HL-60 (cell line): ENCODE measurements around the gene MOBP.

Experiments used
- DNase-seq, 2 experiments: peaks; one replicate each; pipeline ENCODE4 v3.0.0-alpha.2; 2010 to 2020; ENCODE audit warnings: low read depth in 1 of 2, low spot score in 1 of 2
- H3K27ac ChIP-seq: fragments of 250-450 bp; sonication (Bioruptor Pico); replicated peaks from 2 replicates; pipeline ENCODE4 v1.5.1; 2020; ENCODE audit warnings: mild to moderate bottlenecking, moderate library complexity
- H3K27me3 ChIP-seq: fragments of 250-450 bp; sonication (Bioruptor Pico); 2 replicates; pipeline ENCODE4 v1.5.1; 2021; ENCODE audit warnings: mild to moderate bottlenecking, moderate library complexity; ENCODE audit not compliant: insufficient read depth, poor library complexity, severe bottlenecking
- H3K4me3 ChIP-seq: replicated peaks from 2 replicates; pipeline ENCODE4 v1.5.1; 2011; ENCODE audit warnings: mild to moderate bottlenecking, control low read depth, low read length; ENCODE audit not compliant: insufficient read depth
- CTCF ChIP-seq: IDR thresholded peaks from one replicate; pipeline ENCODE4 v1.5.1; 2011; ENCODE audit warnings: low read length, control low read depth, inconsistent platforms; ENCODE audit not compliant: insufficient read depth
- GABPA ChIP-seq: IDR thresholded peaks from 2 replicates; pipeline ENCODE4 v1.6.1; 2012; ENCODE audit warnings: low read depth
- POLR2AphosphoS5 ChIP-seq: IDR thresholded peaks from 2 replicates; pipeline ENCODE4 v1.6.1; 2012; ENCODE audit warnings: low read depth
- REST ChIP-seq: IDR thresholded peaks from 2 replicates; pipeline ENCODE4 v1.6.1; 2012; ENCODE audit warnings: low read depth; ENCODE audit not compliant: insufficient replicate concordance
- SPI1 ChIP-seq: IDR thresholded peaks from 2 replicates; pipeline ENCODE4 v1.6.1; 2012; ENCODE audit warnings: low read depth, mild to moderate bottlenecking, borderline replicate concordance

MOBP gene

GRCh38 chr3:39433642-39434041 lies 33.8 kb upstream of the MOBP start:
- no peak for DNase-seq
- Histone ChIP-seq H3K27ac (no peak overlapping the region), H3K4me3 (no peak overlapping the region), H3K27me3 (no peaks in the 10 kb centered on the region)
- TF ChIP-seq CTCF (no peak), SPI1 (no peak), REST (no peak), GABPA (no peak), POLR2AphosphoS5 (no peak)

- no peak for DNase-seq
- TF ChIP-seq GABPA = no peak
These were observed 32.9 kb upstream of the MOBP start for GRCh38 chr3:39434574-39434973.

GRCh38 chr3:39435006-39435748 lies 32.3 kb upstream of the MOBP start:
- TF ChIP-seq SPI1 = no peak
- TF ChIP-seq GABPA = no peak
- TF ChIP-seq REST = no peak
- TF ChIP-seq CTCF = no peak
- TF ChIP-seq POLR2AphosphoS5 = no peak
- no peaks in the 10 kb centered on the region for H3K27me3 ChIP-seq
- no peak for DNase-seq
- H3K4me3 ChIP-seq = no peak overlapping the region
- H3K27ac ChIP-seq = no peak overlapping the region

More at GRCh38 chr3:39434574-39434973, 32.9 kb upstream of the MOBP start:
- no peak overlapping the region for H3K4me3 ChIP-seq
- no peak overlapping the region for H3K27ac ChIP-seq
- H3K27me3 ChIP-seq = no peaks in the 10 kb centered on the region

- Histone ChIP-seq H3K4me3 (no peak overlapping the region), H3K27ac (no peak overlapping the region), H3K27me3 (no peaks in the 10 kb centered on the region)
- no peak for DNase-seq
- TF ChIP-seq GABPA (no peak), REST (no peak), CTCF (no peak), POLR2AphosphoS5 (no peak), SPI1 (no peak)
These were observed 28.6 kb upstream of the MOBP start for GRCh38 chr3:39438880-39439279.
